GM18498 (cell line): ENCODE data around the gene SNCB.

Experiments used
- ATAC-seq: cut with Tn5 transposase; IDR thresholded peaks from one replicate; pipeline ENCODE4 v1.9.1; 2021; ENCODE audit warnings: mild to moderate bottlenecking, moderate library complexity; ENCODE audit not compliant: unreplicated experiment

The SNCB gene

DNA sequence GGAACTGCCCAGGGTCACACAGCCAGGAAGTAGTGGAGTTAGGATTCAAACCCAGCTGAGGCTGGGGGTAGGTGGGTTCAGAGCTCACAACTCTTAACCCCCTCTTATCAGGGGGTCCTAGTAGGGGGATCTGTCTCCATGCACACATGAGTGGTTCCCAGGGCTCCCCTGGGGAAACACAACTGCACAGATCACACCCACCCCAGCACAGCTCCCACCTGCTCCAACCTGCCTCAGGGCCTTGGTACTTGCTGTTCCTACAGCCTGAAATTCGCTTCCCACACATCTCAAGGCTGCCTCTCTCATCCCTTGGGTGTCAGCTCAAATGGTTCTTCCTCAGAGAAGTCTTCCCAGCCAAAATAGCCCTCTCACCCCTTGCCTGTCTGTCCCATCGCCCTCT, 4.8 kb downstream of the SNCB start:
- no peak for ATAC-seq

DNA sequence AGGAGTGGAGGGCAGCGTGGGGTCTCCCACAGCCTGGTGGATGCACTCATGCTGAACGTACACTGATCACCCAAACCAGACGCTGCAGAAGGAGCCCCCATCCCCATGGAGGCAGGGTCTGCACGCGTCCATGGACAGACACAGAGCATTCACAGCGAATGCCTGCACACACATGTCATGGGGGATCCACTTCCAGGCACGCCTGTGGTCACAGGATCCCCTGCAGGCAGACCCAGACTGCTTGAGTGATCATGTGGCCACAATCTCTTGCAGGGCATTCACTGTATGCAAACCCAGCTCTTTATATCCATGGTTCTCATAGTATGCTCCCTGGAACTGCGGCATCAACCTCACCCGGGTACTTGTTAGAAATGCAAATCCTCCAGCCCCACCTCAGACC, 5.4 kb downstream of the SNCB start:
- ATAC-seq, result no peak

DNA sequence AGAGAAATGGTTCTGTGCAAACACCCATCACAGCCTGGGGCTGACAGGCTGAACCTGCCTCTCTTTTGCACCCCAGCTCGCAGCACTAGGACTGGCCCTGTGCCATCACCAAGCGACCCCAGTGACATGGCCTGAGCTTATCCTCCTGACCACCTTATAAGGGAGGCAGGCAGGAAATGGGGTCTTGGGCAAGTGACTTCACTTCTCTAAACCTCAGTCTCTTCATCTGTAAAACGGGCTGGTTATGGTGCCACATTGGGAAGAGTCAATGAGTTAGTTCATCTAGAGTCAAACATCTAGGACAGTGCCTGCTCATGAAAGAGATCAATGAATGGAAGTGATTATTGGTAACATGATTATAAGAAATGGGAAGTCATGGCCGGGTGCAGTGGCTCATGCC, 6.2 kb downstream of the SNCB start:
- no peak for ATAC-seq

- ATAC-seq, result no peak
Observed at GRCh38 chr5:176621661-176622079, 8.7 kb downstream of the SNCB start.

DNA sequence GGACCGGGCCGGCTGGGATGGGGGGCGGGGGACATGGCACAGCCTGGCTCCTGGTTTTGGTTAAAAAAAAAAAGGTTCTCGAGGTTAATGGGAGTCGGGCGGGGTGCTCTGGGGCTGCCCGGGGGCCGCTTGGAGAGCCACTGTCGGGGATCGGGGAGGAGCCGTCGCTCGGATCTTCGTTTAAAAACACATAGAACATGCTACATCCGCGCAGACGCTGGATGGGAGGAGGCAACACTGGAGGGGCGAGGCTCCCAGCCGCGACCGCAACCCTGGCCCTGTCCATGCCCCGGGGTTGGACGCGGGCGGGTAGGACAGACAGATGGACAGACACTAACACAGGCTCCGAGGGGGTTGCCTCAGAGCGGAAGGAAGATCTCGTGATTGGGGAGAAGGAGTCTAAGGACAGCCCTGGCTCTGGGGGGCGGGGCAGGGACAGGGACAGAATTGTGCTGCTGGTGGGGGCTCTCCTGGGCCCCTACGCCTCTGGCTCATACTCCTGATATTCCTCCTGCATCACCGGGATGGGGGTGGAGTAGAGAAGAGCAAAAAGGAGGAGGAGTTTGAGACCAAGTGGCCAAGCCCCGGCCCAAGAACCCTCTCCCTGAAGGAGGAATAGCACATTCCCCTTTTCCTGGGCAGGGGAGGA, 9.9 kb downstream of the SNCB start:
- ATAC-seq, result no peak

GRCh38 chr5:176619569-176620332, 10.6 kb downstream of the SNCB start:
- ATAC-seq, result no peak

- ATAC-seq, result no peak
Observed at GRCh38 chr5:176619203-176619568, 11.1 kb downstream of the SNCB start.

- ATAC-seq, result no peak
Observed at GRCh38 chr5:176618783-176619182, 11.6 kb downstream of the SNCB start.

DNA sequence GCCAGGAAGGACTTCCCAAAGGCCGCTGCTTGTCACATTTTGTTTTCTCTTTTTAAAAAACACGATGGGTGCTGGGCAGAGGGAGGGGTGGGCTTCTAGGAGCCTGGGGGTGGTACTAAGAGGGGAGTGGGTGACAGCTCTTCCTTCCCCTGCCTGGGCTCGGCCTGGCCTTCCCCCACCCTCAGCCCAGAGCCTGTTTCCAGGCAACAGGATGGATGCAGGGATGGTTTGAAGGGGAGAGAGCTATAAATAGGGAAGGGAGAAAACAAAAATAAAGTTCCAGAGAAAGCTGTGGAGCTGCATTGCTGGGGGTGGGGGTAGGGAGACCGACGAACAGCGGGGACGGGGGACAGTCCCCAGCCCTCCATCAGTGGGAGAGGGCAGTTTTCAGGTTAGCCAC, 13.8 kb downstream of the SNCB start:
- ATAC-seq, result no peak

GRCh38 chr5:176614805-176615478, 15.4 kb downstream of the SNCB start:
- no peak for ATAC-seq

GRCh38 chr5:176612855-176613254, 17.5 kb downstream of the SNCB start:
- no peak for ATAC-seq

- no peak for ATAC-seq
Observed at GRCh38 chr5:176612008-176612407, 18.3 kb downstream of the SNCB start.

- ATAC-seq, result no peak
Observed at GRCh38 chr5:176611435-176611834, 18.9 kb downstream of the SNCB start.

GRCh38 chr5:176610435-176610773, 19.9 kb downstream of the SNCB start:
- ATAC-seq, result peak; percentile 6

DNA sequence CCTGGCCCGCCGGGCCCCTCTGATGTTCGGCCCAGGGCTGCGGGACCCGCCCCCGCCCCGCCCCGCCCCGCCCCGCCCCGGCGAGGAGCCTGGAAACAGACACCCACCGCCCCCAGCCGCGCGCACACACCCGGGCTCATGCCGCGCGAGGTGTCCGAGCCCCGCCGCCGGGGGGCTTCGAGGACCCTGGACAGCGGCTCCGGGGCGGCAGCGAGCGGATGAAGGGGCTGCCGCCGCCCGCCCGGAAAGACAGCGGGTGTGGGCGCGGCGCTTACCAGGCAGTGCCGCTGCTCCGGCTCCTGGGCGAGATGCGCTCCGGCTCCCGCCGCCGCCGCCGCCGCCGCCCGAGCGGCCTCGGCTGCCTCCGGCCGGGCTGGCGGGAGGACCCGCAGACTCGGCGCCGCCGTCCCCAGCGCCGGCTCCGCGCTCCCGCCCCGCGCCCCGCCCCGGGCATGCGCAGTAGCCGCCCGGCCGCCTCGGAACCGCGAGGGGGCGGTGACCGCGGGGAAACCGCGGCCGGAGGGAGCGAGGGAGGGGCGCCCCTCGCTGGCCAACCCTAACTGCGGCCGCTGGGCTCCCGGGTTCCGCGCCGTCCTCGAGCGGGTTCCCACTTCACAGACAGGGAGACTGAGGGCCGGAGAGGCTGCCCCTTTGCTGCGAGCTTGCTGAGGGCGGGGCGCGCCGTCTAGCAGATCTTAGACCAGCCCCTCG, 20.5 kb downstream of the SNCB start, which contains the start of gene GPRIN1:
Gene GPRIN1, minus strand, starts transcription at position 433 of the 711 bp plus-strand sequence. CDS start 10,322 bp downstream, outside the sequence.
- ATAC-seq, result peak; percentile 80

- ATAC-seq, result peak; percentile 27
Observed at GRCh38 chr5:176608937-176609723, 21.2 kb downstream of the SNCB start.

- ATAC-seq, result no peak
Observed at GRCh38 chr5:176608142-176608705, 22.1 kb downstream of the SNCB start.

- ATAC-seq, result no peak
Observed at GRCh38 chr5:176606875-176607274, 23.5 kb downstream of the SNCB start.

- ATAC-seq, result no peak
Observed at GRCh38 chr5:176606032-176606431, 24.3 kb downstream of the SNCB start.

DNA sequence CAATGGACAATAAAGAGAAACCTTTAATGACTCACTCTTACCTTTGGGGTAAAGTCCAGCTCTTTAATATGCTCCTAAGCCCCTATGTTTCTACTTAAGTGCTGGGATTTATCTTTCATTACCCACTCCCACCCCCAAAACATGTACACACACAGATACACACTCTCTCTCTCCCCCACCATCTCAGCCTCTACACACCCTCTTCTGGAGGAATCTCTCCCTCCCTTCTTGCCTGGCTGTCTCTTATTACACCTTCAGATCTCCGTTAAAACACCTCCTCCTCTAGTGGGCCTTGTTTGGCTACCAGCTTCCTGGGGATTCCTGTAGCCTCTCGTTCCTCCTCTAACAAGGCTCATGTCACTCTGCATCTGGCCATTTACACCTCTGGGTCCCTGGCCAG, 27.2 kb downstream of the SNCB start:
- ATAC-seq, result no peak
